HG03280 (cell line): ENCODE data around the gene FIGNL1.

Source experiments
- ATAC-seq: cut with Tn5 transposase; IDR thresholded peaks from one replicate; pipeline ENCODE4 v1.9.1; 2021; ENCODE audit warnings: mild to moderate bottlenecking, moderate library complexity; ENCODE audit not compliant: unreplicated experiment

FIGNL1 gene

GRCh38 chr7:50449881-50450589, at the start of gene FIGNL1:
TSS of gene FIGNL1 (minus strand) at chr7:50450350. CDS start at chr7:50447287, 3,063 bp downstream.
- ATAC-seq, result peak; percentile 92

GRCh38 chr7:50499092-50499491, 48.9 kb upstream of the FIGNL1 start:
- ATAC-seq, result no peak

- ATAC-seq, result no peak
Observed at GRCh38 chr7:50497968-50498367, 47.8 kb upstream of the FIGNL1 start.

GRCh38 chr7:50497068-50497642, 47.0 kb upstream of the FIGNL1 start:
- no peak for ATAC-seq

GRCh38 chr7:50496569-50496968, 46.4 kb upstream of the FIGNL1 start:
- no peak for ATAC-seq

GRCh38 chr7:50495746-50496145, 45.6 kb upstream of the FIGNL1 start:
- ATAC-seq, result no peak

GRCh38 chr7:50492770-50493519, 42.8 kb upstream of the FIGNL1 start:
- no peak for ATAC-seq

GRCh38 chr7:50491943-50492342, 41.8 kb upstream of the FIGNL1 start:
- ATAC-seq, result no peak

- no peak for ATAC-seq
Observed at GRCh38 chr7:50491209-50491608, 41.1 kb upstream of the FIGNL1 start.

- ATAC-seq, result no peak
Observed at GRCh38 chr7:50488379-50488778, 38.2 kb upstream of the FIGNL1 start.

GRCh38 chr7:50486512-50486911, 36.4 kb upstream of the FIGNL1 start:
- no peak for ATAC-seq

GRCh38 chr7:50481867-50482266, 31.7 kb upstream of the FIGNL1 start:
- no peak for ATAC-seq

GRCh38 chr7:50480797-50481196, 30.6 kb upstream of the FIGNL1 start:
- no peak for ATAC-seq

- ATAC-seq, result no peak
Observed at GRCh38 chr7:50479743-50480517, 29.8 kb upstream of the FIGNL1 start.

- ATAC-seq, result no peak
Observed at GRCh38 chr7:50477640-50478039, 27.5 kb upstream of the FIGNL1 start.

- no peak for ATAC-seq
Observed at GRCh38 chr7:50476953-50477625, 26.9 kb upstream of the FIGNL1 start.

GRCh38 chr7:50475340-50475739, 25.2 kb upstream of the FIGNL1 start:
- ATAC-seq, result no peak

- no peak for ATAC-seq
Observed at GRCh38 chr7:50474382-50475160, 24.4 kb upstream of the FIGNL1 start.

- ATAC-seq, result no peak
Observed at GRCh38 chr7:50473531-50473930, 23.4 kb upstream of the FIGNL1 start.

- ATAC-seq, result no peak
Observed at GRCh38 chr7:50472427-50472826, 22.3 kb upstream of the FIGNL1 start.
